ENCODE data around the gene RGS9BP.

GRCh38 chr19:32682317-32682716 lies 6.7 kb downstream of the RGS9BP start:
- TF ChIP-seq CTCF (IDR thresholded peaks at IDR 0.05; ENCODE audit: poor library complexity) (no peak), EZH2phosphoT487 (IDR thresholded peaks at IDR 0.05; ENCODE audit: low read depth, severe bottlenecking, unreplicated experiment) (no peak)
